GM12878 (cell line): ENCODE results near the gene FGFBP3. TPM values are rescaled to one million over a fixed set of nuclear protein-coding genes. Genes with fewer than 3 reads are reported as not detected.

Experiments
- KDM1A ChIP-seq: fragments of 200-600 bp; sonication (generic); IDR thresholded peaks from 2 replicates; pipeline ENCODE4 v1.6.1; 2016; ENCODE audit warnings: borderline replicate concordance
- KLF5 ChIP-seq: fragments of 450-650 bp; IDR thresholded peaks from 2 replicates; pipeline ENCODE4 v1.6.1; 2014; ENCODE audit warnings: mild to moderate bottlenecking; ENCODE audit not compliant: partially characterized antibody
- MAX ChIP-seq: IDR thresholded peaks from 2 replicates; pipeline ENCODE4 v1.6.1; 2012; ENCODE audit warnings: low read depth, low read length, improper control_type of control experiment
- NRF1 ChIP-seq: conservative IDR thresholded peaks from 2 replicates; pipeline ENCODE4 v1.6.1; 2011; ENCODE audit warnings: mild to moderate bottlenecking, low read depth, low read length, improper control_type of control experiment
- PKNOX1 ChIP-seq: fragments of 450-650 bp; IDR thresholded peaks from 2 replicates; pipeline ENCODE4 v1.6.1; 2016; ENCODE audit warnings: mild to moderate bottlenecking
- PRDM15 ChIP-seq: fragments of 450-650 bp; formaldehyde crosslinking; IDR thresholded peaks from 2 replicates; pipeline ENCODE4 v1.4.0; 2020; ENCODE audit warnings: mild to moderate bottlenecking, moderate library complexity
- RAD21 ChIP-seq: IDR thresholded peaks from 2 replicates; pipeline ENCODE4 v1.6.1; 2011; ENCODE audit warnings: mild to moderate bottlenecking, low read depth, low read length, moderate library complexity; ENCODE audit not compliant: insufficient read depth
- RBBP5 ChIP-seq: fragments of 200-600 bp; sonication (generic); conservative IDR thresholded peaks from 2 replicates; pipeline ENCODE4 v1.6.1; 2016
- RELB ChIP-seq: fragments of 450-650 bp; IDR thresholded peaks from 2 replicates; pipeline ENCODE4 v1.6.1; 2017; ENCODE audit warnings: low read depth, mild to moderate bottlenecking, moderate library complexity
- SIX5 ChIP-seq: IDR thresholded peaks from 2 replicates; pipeline ENCODE4 v1.6.1; 2011; ENCODE audit warnings: mild to moderate bottlenecking, low read depth, low read length, moderate library complexity; ENCODE audit not compliant: severe bottlenecking
- SKIL ChIP-seq: fragments of 450-650 bp; IDR thresholded peaks from 2 replicates; pipeline ENCODE4 v1.6.1; 2017; ENCODE audit warnings: mild to moderate bottlenecking, low read depth, inconsistent platforms; ENCODE audit not compliant: poor library complexity, severe bottlenecking
- TCF12 ChIP-seq: IDR thresholded peaks from 2 replicates; pipeline ENCODE4 v1.6.1; 2011; ENCODE audit warnings: low read depth, mild to moderate bottlenecking, low read length
- ZNF687 ChIP-seq: fragments of 450-650 bp; IDR thresholded peaks from 2 replicates; pipeline ENCODE4 v1.6.1; 2017; ENCODE audit warnings: mild to moderate bottlenecking, moderate library complexity
- polyA plus RNA-seq, 11 experiments: library from polyadenylated mRNA; depleted of rRNA in 4 of 11; unstranded in 6 of 11; stranded (reverse) in 5 of 11; fragments of >200 nt; fragmentation: Nextera tagmentation in 4 of 11; fragmentation: Illumina TruSeq in 1 of 11; extraction: Ambion mirVana in 4 of 11; extraction: Trizol in 1 of 11; gene quantifications; 1 replicate in 1 of 11; 2 replicates in 10 of 11; pipeline versions ENCODE4 v1.2.1 to v1.2.3, GENCODE V29; 2011 to 2016; ENCODE audit warnings: inconsistent platforms in 2 of 11, missing spikeins in 2 of 11, low read depth in 1 of 11
- total RNA-seq, 4 experiments: library from RNA; depleted of rRNA in 3 of 4; stranded (reverse); fragments of >200 nt in 3 of 4; fragmentation: Illumina TruSeq in 1 of 4; extraction: Trizol in 1 of 4; gene quantifications; 2 replicates each; pipeline versions ENCODE4 v1.2.1 to v1.2.3, GENCODE V29; 2013 to 2021

Gene FGFBP3
- total and polyA plus RNA-seq, 10 of the 15 experiments (the other 5 are each of a cell fraction or from before 2014, with no cell fraction given): 0.08 to 1.0 (median 0.23) TPM

GRCh38 chr10:91944880-91945630, 35.8 kb upstream of the FGFBP3 start (continued):
- TF ChIP-seq MAX (no peak), TCF12 (no peak), SIX5 (no peak), RELB (no peak), NRF1 (no peak), PKNOX1 (no peak; the same call in 1 of the 2 replicates), KDM1A (no peak), RAD21 (no peak), KLF5 (no peak), RBBP5 (no peak), SKIL (no peak), PRDM15 (CRISPR knock-in tag) (no peak), ZNF687 (no peak)
